Tibial nerve (tissue), 4 donors: ENCODE measurements around the gene AKAP6. TPM values are rescaled to one million over a fixed set of nuclear protein-coding genes. Genes with fewer than 3 reads are reported as not detected.

ENCODE experiments used
- DNase-seq, 2 donors: peaks; one replicate each; pipeline ENCODE4 v3.0.0-alpha.2; 2019; ENCODE audit warnings: low spot score in 2 of 2
- H3K27ac ChIP-seq, 4 donors: fragments of 200-600 bp; sonication (generic) in 3 of 4; one replicate each; pipeline ENCODE4 v1.5.1; 2017 to 2019; ENCODE audit warnings: mild to moderate bottlenecking in 1 of 4
- H3K27me3 ChIP-seq, 2 donors: fragments of 200-600 bp; sonication (generic) in 1 of 2; one replicate each; pipeline versions ENCODE4 v1.5.1 to v1.6.0; 2017 to 2019
- H3K36me3 ChIP-seq, 3 donors: fragments of 200-600 bp; sonication (generic); one replicate each; pipeline ENCODE4 v1.5.1; 2018 to 2019
- H3K4me1 ChIP-seq, 4 donors: fragments of 200-600 bp; sonication (generic) in 3 of 4; one replicate each; pipeline ENCODE4 v1.5.1; 2017 to 2019
- H3K4me3 ChIP-seq, 4 donors: fragments of 200-600 bp; sonication (generic) in 3 of 4; one replicate each; pipeline ENCODE4 v1.5.1; 2017 to 2019; ENCODE audit warnings: mild to moderate bottlenecking in 1 of 4, moderate library complexity in 1 of 4
- H3K9me3 ChIP-seq, 4 donors: fragments of 200-600 bp; sonication (generic) in 3 of 4; one replicate each; pipeline ENCODE4 v1.5.1; 2017 to 2019
- CTCF ChIP-seq, 5 experiments: fragments of 200-600 bp in 3 of 5; fragments of 450-650 bp in 2 of 5; sonication (generic) in 3 of 5; IDR thresholded peaks; one replicate each; pipeline ENCODE4 v1.5.1; 2016 to 2019; ENCODE audit warnings: antibody characterized with exemption in 5 of 5, mild to moderate bottlenecking in 3 of 5, moderate library complexity in 2 of 5
- EP300 ChIP-seq, 2 donors: sonication (generic); formaldehyde crosslinking; IDR thresholded peaks; one replicate each; pipeline ENCODE4 v1.6.1; 2017; ENCODE audit warnings: antibody characterized with exemption in 2 of 2, mild to moderate bottlenecking in 1 of 2
- POLR2A ChIP-seq, 2 donors: fragments of 450-650 bp; IDR thresholded peaks; one replicate each; pipeline ENCODE4 v1.6.1; 2017; ENCODE audit warnings: antibody characterized with exemption in 2 of 2, mild to moderate bottlenecking in 2 of 2, moderate library complexity in 2 of 2
- WGBS, 2 donors: methylation state at CpG; one replicate each; pipeline ENCODE4 v1.1.5; 2018; 5-methylcytosine and 5-hydroxymethylcytosine counted together
- small RNA-seq: library from RNA; depleted of rRNA; stranded (forward); fragments of <200 nt; gene quantifications from one replicate; pipeline ENCODE3, GENCODE V24; 2016
- total RNA-seq, 4 donors: library from RNA; depleted of rRNA; stranded (reverse); fragments of >200 nt; gene quantifications; one replicate each; pipeline ENCODE4 v1.1.0, GENCODE V29; 2016

AKAP6 gene
- total RNA-seq, 4 donors from 2014 or later, result 2.1 to 10.7 (median 5.2) TPM

DNA sequence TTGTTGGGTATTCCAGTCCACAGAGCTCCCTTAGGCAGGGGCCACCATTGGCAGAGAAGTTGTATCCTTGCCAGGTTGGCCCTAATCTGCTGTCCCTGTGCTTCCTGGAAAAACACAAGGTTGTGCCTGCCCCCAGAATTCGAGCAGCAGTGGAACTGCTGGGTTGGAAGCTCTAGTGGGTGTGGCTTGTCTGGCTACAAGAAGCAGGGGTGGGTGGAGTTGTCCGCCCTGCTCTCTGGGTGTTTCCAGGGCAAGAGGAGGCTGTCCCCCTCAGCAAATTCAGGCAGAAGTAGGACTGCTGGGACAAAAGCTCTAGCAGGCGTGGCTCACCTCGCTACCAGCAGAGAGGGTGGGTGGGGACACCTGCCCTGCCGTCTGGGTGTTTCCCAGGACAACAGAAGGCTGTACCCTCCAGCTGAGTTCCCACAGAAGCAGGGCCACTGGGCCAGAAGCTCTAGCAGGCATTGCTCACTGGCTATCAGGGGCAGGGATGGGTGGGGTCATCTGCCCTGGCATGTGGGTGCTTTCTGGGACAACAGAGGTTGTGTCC lies 536.8 kb downstream of the AKAP6 start:
- Histone ChIP-seq H3K4me1 (no peaks in the 10 kb centered on the region), H3K36me3 (no peaks in the 10 kb centered on the region), H3K27me3 (no peaks in the 10 kb centered on the region), H3K27ac (no peak overlapping the region), H3K4me3 (no peak overlapping the region), H3K9me3 (no peaks in the 10 kb centered on the region)
- TF ChIP-seq POLR2A (IDR thresholded peaks at IDR 0.05), result no peak
- no peak for TF ChIP-seq EP300 (IDR thresholded peaks at IDR 0.05)
- TF ChIP-seq CTCF (IDR thresholded peaks at IDR 0.05), result no peak
- WGBS, 2 donors, result 54 to 60% methylated on average over 5 of the region's 5 CpGs
- no peak for DNase-seq

DNA sequence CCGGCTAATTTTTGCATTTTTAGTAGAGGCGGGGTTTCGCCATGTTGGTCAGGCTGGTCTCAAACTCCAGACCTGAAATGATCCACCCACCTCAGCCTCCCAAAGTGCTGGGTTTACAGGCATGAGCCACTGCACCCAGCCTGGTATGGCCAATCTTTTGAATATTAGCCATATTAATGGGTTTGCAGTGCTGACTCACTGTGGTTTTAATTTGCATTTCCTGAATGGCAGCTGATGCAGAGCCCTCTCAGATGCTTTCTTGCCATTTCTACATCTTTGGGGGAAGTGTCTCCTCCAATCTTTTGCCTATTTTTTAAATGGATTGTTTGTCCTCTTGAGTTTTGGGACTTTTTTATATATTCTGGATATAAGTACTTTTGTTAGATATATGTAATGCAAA lies 554.1 kb downstream of the AKAP6 start:
- H3K4me1 ChIP-seq, result no peaks in the 10 kb centered on the region
- H3K36me3 ChIP-seq, result no peaks in the 10 kb centered on the region
- TF ChIP-seq EP300 (IDR thresholded peaks at IDR 0.05) (no peak), POLR2A (IDR thresholded peaks at IDR 0.05) (no peak), CTCF (IDR thresholded peaks at IDR 0.05) (no peak)
- WGBS, 2 donors, result 98 to 100% methylated on average over 3 of the region's 3 CpGs
- H3K27me3 ChIP-seq, result no peaks in the 10 kb centered on the region
- H3K9me3 ChIP-seq, result peaks cover 0 to 5% (median 0%) of the 10 kb centered on the region in 4 donors
- H3K4me3 ChIP-seq, result no peak overlapping the region
- no peak overlapping the region for H3K27ac ChIP-seq
- no peak for DNase-seq

Small RNA genes lying within 50 kb of the gene (small RNA-seq; reads per million reads assigned to genes)
- not detected for gene RN7SL660P

Other genes starting within 250 kb of the AKAP6 start
- not detected for gene RNU6-7, start 127.3 kb upstream of the AKAP6 start, total RNA-seq
- not detected for gene RNU6-8, start 126.0 kb upstream of the AKAP6 start, total RNA-seq